Measurements from ENCODE around the gene HIGD1A. TPM values are rescaled to one million over a fixed set of nuclear protein-coding genes. Genes with fewer than 3 reads are reported as not detected.
A peak's percentile ranks its signal among the peaks of the same experiment; 100 is the strongest.

The HIGD1A gene
- total RNA-seq, 4 donors from 2014 or later: 45.1 to 123 (median 114) TPM

DNA sequence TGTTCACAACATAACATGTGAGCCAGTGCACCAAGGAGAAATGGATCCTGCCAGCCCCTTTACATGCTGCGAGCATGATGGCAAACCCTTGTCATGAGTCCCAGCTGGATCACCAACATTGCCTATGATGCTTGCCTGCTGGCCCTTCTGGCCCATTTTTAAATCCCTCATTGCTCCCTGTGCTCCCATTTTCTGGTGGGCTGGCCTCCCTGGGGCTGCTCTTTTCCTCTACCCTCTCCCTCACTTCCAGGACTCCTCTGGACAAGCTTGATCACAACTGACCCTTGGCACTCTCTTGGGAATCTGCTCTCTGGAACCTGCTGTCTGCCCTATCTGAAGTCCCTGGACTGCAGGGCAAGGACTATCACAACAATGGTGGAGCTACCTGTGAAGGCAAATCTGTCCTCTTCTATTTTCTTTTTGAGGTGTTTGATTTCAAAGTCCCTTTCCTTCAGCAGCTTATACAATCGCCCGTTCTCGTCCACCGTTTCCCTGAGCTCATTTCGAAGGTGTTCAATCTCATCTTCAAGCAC, 47.5 kb downstream of the HIGD1A start:
- no peak for TF ChIP-seq POLR2A (IDR thresholded peaks at IDR 0.05)
- TF ChIP-seq, protein P1, sequence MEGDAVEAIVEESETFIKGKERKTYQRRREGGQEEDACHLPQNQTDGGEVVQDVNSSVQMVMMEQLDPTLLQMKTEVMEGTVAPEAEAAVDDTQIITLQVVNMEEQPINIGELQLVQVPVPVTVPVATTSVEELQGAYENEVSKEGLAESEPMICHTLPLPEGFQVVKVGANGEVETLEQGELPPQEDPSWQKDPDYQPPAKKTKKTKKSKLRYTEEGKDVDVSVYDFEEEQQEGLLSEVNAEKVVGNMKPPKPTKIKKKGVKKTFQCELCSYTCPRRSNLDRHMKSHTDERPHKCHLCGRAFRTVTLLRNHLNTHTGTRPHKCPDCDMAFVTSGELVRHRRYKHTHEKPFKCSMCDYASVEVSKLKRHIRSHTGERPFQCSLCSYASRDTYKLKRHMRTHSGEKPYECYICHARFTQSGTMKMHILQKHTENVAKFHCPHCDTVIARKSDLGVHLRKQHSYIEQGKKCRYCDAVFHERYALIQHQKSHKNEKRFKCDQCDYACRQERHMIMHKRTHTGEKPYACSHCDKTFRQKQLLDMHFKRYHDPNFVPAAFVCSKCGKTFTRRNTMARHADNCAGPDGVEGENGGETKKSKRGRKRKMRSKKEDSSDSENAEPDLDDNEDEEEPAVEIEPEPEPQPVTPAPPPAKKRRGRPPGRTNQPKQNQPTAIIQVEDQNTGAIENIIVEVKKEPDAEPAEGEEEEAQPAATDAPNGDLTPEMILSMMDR (IDR thresholded peaks at IDR 0.05): no peak
- no peak overlapping the region for H3K4me3 ChIP-seq (ENCODE audit: low read depth, poor library complexity, severe bottlenecking)
- intact Hi-C loops (cut with DNase I; ENCODE audit: low total_unique reads): no loop called here
- DNase-seq (ENCODE audit: low spot score in 2 of 2): peak in 1 of 2 donors; percentile 56
- 93 to 97% methylated on average over 6 of the region's 6 CpGs for WGBS, 2 donors

DNA sequence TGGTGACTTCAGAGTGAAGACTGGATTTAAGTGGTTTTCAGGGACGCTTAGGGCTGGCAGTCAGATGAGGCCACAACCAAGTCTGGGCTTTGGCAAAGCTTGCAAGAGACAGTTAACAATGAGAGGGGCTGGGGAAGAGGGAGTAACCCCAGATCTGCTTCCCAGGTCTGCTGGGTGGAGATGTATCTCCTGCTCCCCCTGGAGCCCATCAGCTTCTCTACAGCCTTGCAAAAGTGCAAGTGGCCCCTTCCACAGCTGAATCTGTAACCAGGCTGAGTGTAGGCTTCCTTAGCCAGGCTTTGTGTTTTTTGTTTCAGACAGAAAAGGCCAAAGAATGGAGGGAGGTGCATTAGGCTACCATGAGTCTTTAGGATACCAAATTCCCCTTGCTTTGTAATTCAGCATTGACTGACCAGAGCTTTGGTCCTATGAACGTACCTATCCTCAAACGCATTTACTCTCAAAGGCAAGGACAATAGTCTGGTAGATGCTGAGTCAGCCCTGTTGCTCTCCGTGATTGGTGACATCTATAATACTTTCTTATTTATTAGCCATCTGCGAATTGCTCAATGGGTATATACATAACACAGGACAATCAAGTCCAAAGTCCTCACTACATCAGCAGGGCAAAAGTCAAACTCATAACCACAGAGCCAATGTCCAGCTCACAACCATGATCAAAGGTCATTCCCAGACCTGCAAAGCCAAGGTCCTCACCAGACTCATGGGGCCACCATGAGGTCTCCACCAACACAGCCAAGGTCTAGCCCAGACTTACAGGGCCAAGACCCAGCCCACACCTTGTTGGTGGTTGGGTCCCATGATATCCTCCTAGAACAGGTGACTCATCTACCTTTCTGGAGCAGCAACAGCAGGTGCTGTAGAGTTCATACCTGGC, 48.4 kb downstream of the HIGD1A start:
- no peak overlapping the region for H3K4me3 ChIP-seq (ENCODE audit: low read depth, poor library complexity, severe bottlenecking)
- 73 to 82% methylated on average over 5 of the region's 5 CpGs for WGBS, 2 donors
- intact Hi-C loops (cut with DNase I; ENCODE audit: low total_unique reads): no loop called here
- TF ChIP-seq, protein P1 (IDR thresholded peaks at IDR 0.05): peak in 1 of 3 donors; percentile 53
- TF ChIP-seq POLR2A (IDR thresholded peaks at IDR 0.05): no peak
- peak in 1 of 2 donors; percentile 68 for DNase-seq (ENCODE audit: low spot score in 2 of 2)

DNA sequence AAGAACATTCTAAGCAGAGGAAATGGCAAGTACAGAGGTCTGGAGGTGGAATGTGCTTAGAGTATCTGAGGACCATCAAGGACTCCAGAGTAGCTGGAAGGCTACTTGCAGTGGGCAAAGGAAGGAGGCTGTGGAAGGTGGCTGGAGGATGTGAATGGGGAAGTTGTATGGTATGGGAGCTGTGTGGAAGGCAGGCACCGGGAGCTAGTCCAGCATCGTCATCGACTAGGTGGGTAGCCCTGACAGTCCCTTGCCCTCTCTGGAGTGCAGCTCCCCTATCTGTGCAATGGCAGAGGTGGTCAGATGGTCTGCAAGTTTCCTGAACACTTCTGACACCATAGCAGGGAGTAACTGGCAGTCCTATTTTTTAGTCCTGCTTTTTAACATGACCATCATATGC, 50.5 kb downstream of the HIGD1A start:
- no peak overlapping the region for H3K4me3 ChIP-seq (ENCODE audit: low read depth, poor library complexity, severe bottlenecking)
- intact Hi-C loops (cut with DNase I; ENCODE audit: low total_unique reads): no loop called here
- TF ChIP-seq, protein P1 (IDR thresholded peaks at IDR 0.05): no peak
- no peak for TF ChIP-seq POLR2A (IDR thresholded peaks at IDR 0.05)
- WGBS, 2 donors: 84 to 85% methylated on average over 3 of the region's 3 CpGs
- peak in 1 of 2 donors; percentile 61 for DNase-seq (ENCODE audit: low spot score in 2 of 2)

DNA sequence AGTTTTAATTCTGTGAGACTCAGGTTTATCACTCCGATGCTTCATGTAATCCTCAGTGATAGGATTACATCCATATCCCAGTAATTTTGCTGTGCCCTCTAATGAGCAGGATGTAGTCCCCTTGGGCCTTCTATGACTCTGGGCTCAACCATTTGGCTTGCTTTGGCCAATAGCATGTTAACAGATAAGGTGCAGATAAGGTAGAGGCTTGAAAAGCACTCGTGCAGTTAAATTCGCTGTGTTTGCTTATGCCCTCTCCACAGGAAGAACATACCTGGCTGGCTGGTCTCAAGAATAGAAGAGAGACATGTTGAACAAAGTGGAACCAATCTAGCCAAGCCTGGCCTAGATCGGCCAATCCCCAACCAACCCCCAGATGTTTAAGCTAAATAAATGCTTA, 51.3 kb downstream of the HIGD1A start:
- intact Hi-C loops (cut with DNase I; ENCODE audit: low total_unique reads): no loop called here
- 94 to 99% methylated on average over 4 of the region's 4 CpGs for WGBS, 2 donors
- no peak for DNase-seq (ENCODE audit: low spot score in 2 of 2)
- H3K4me3 ChIP-seq (ENCODE audit: low read depth, poor library complexity, severe bottlenecking): no peak overlapping the region
- TF ChIP-seq, protein P1 (IDR thresholded peaks at IDR 0.05): no peak
- TF ChIP-seq POLR2A (IDR thresholded peaks at IDR 0.05): no peak

DNA sequence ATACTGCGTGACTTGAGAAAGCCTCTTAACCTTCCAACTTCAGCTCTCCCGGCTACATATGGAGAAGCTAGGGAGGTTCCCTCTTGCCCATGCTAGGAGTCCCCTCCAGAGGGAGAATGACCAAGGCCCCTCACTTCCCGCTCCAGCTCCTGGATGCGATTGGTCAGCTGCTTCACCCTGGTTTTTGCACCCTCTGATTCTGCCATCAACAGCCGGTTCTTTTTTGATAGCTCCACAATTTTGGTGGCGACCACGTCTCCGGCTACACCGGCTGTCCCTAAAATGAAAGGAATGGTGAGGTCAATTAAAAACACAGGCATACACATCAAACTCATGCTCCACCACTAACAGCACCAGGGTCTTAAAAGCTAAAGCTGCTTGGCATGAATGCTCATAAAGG, 51.8 kb downstream of the HIGD1A start:
- WGBS, 2 donors: 95 to 98% methylated on average over 9 of the region's 9 CpGs
- intact Hi-C loops (cut with DNase I; ENCODE audit: low total_unique reads): no loop called here
- no peak for TF ChIP-seq POLR2A (IDR thresholded peaks at IDR 0.05)
- TF ChIP-seq, protein P1 (IDR thresholded peaks at IDR 0.05): no peak
- no peak overlapping the region for H3K4me3 ChIP-seq (ENCODE audit: low read depth, poor library complexity, severe bottlenecking)
- DNase-seq (ENCODE audit: low spot score in 2 of 2): peak in 1 of 2 donors; percentile 45

All from lower leg skin (tissue), 4 donors.